CD14-positive monocyte (primary cell): Measurements from ENCODE around the gene ARHGAP45. TPM values are rescaled to one million over a fixed set of nuclear protein-coding genes. Genes with fewer than 3 reads are reported as not detected.

Experiments used
- DNase-seq, 3 donors: peaks; one replicate each; pipeline ENCODE4 v3.0.0-alpha.2; 2011 to 2022
- H2AFZ ChIP-seq: 2 replicates; pipeline ENCODE4 v1.6.0; 2012; ENCODE audit warnings: mild to moderate bottlenecking, low read depth, low read length, inconsistent platforms; ENCODE audit not compliant: insufficient read depth, poor library complexity, severe bottlenecking
- H3K27ac ChIP-seq, 2 donors: 1 replicate in 1 of 2; 2 replicates in 1 of 2; pipeline ENCODE4 v1.5.1; 2012 to 2013; ENCODE audit warnings: low read length in 2 of 2, control low read depth in 1 of 2, inconsistent platforms in 1 of 2, low read depth in 1 of 2, mild to moderate bottlenecking in 1 of 2
- H3K27me3 ChIP-seq, 2 donors: one replicate each; pipeline versions ENCODE4 v1.6.0 to v1.6.1; 2011 to 2013; ENCODE audit warnings: low read length in 2 of 2; ENCODE audit not compliant: control insufficient read depth in 2 of 2, insufficient read depth in 2 of 2
- H3K36me3 ChIP-seq, 2 donors: replicated peaks in 1 of 2; 1 replicate in 1 of 2; 2 replicates in 1 of 2; pipeline versions ENCODE4 v1.5.1 to v1.6.1; 2012 to 2013; ENCODE audit warnings: low read length in 2 of 2, control low read depth in 1 of 2, inconsistent platforms in 1 of 2, mild to moderate bottlenecking in 1 of 2; ENCODE audit not compliant: insufficient read depth in 2 of 2, control insufficient read depth in 1 of 2
- H3K4me1 ChIP-seq, 2 donors: 1 replicate in 1 of 2; 2 replicates in 1 of 2; pipeline versions ENCODE4 v1.5.1 to v1.6.1; 2012 to 2013; ENCODE audit warnings: low read length in 2 of 2, control low read depth in 1 of 2, inconsistent platforms in 1 of 2, mild to moderate bottlenecking in 1 of 2, moderate library complexity in 1 of 2; ENCODE audit not compliant: insufficient read depth in 2 of 2, control insufficient read depth in 1 of 2
- H3K4me2 ChIP-seq: replicated peaks from 2 replicates; pipeline ENCODE3; 2012; ENCODE audit warnings: low read length, moderate library complexity, mild to moderate bottlenecking; ENCODE audit not compliant: poor library complexity, severe bottlenecking; ENCODE audit errors: extremely low read depth
- H3K4me3 ChIP-seq, 3 experiments: fragments of 200-600 bp in 1 of 3; sonication (generic) in 1 of 3; replicated peaks in 1 of 3; 1 replicate in 2 of 3; 2 replicates in 1 of 3; pipeline ENCODE4 v1.5.1; 2011 to 2013; ENCODE audit warnings: low read length in 3 of 3, mild to moderate bottlenecking in 3 of 3, control low read depth in 2 of 3, low read depth in 2 of 3, inconsistent platforms in 1 of 3, moderate library complexity in 1 of 3
- H3K79me2 ChIP-seq: 2 replicates; pipeline ENCODE4 v1.6.0; 2012; ENCODE audit warnings: mild to moderate bottlenecking, control low read depth, inconsistent platforms, low read length, moderate library complexity; ENCODE audit not compliant: insufficient read depth
- H3K9ac ChIP-seq: 2 replicates; pipeline ENCODE4 v1.6.0; 2017; ENCODE audit warnings: low read length, mild to moderate bottlenecking; ENCODE audit not compliant: insufficient read depth, poor library complexity, severe bottlenecking
- H3K9me3 ChIP-seq, 2 donors: replicated peaks in 1 of 2; 1 replicate in 1 of 2; 2 replicates in 1 of 2; pipeline versions ENCODE4 v1.5.1 to v1.6.1; 2012 to 2013; ENCODE audit warnings: low read length in 2 of 2, control low read depth in 1 of 2; ENCODE audit not compliant: control insufficient read depth in 1 of 2, insufficient read depth in 1 of 2
- H4K20me1 ChIP-seq: 2 replicates; pipeline ENCODE4 v1.6.0; 2012; ENCODE audit warnings: mild to moderate bottlenecking, low read length, control low read depth, moderate library complexity; ENCODE audit not compliant: insufficient read depth
- H3K27ac Mint-ChIP-seq, 7 donors: one replicate each; pipeline ENCODE4 v1.8.0; 2020; ENCODE audit warnings: mild to moderate bottlenecking in 7 of 7, mixed read lengths in 7 of 7, moderate library complexity in 6 of 7, inconsistent platforms in 2 of 7
- H3K27me3 Mint-ChIP-seq, 3 donors: one replicate each; pipeline ENCODE4 v1.8.0; 2021 to 2022; ENCODE audit warnings: low read depth in 3 of 3, mild to moderate bottlenecking in 3 of 3, mixed read lengths in 3 of 3, moderate library complexity in 3 of 3, inconsistent platforms in 1 of 3
- H3K36me3 Mint-ChIP-seq, 2 donors: one replicate each; pipeline ENCODE4 v1.8.0; 2020; ENCODE audit warnings: mixed read lengths in 2 of 2, inconsistent platforms in 1 of 2, mild to moderate bottlenecking in 1 of 2
- H3K4me1 Mint-ChIP-seq: one replicate; pipeline ENCODE4 v1.8.0; 2020; ENCODE audit warnings: mild to moderate bottlenecking, mixed read lengths
- H3K4me3 Mint-ChIP-seq, 2 donors: one replicate each; pipeline ENCODE4 v1.8.0; 2020; ENCODE audit warnings: mild to moderate bottlenecking in 2 of 2, mixed read lengths in 2 of 2, moderate library complexity in 1 of 2
- H3K9me3 Mint-ChIP-seq, 7 donors: one replicate each; pipeline ENCODE4 v1.8.0; 2020 to 2022; ENCODE audit warnings: mixed read lengths in 7 of 7, mild to moderate bottlenecking in 6 of 7, moderate library complexity in 6 of 7, inconsistent platforms in 2 of 7
- WGBS: methylation state at CpG from one replicate; pipeline ENCODE4 v1.1.5; 2013; ENCODE audit warnings: missing lambda C conversion rate; ENCODE audit not compliant: insufficient coverage; 5-methylcytosine and 5-hydroxymethylcytosine counted together
- intact Hi-C, 2 donors: fragments of 100-400 bp; cut with micrococcal nuclease; formaldehyde crosslinking; loops; one replicate each; pipeline versions ENCODE4 v1.15.0 to v1.15.1; 2023
- polyA plus RNA-seq, 3 donors: library from polyadenylated mRNA; depleted of rRNA in 1 of 3; unstranded in 2 of 3; stranded (reverse) in 1 of 3; fragments of 300-500 nt in 2 of 3; fragments of >200 nt in 1 of 3; fragmentation: Illumina TruSeq in 2 of 3; gene quantifications; 1 replicate in 2 of 3; 2 replicates in 1 of 3; pipeline ENCODE4 v1.2.3, GENCODE V29; 2012 to 2021
- TF ChIP-seq, protein P1 (sequence below): fragments of 200-600 bp; IDR thresholded peaks from one replicate; pipeline ENCODE4 v1.8.0; 2022; ENCODE audit warnings: antibody characterized with exemption, mild to moderate bottlenecking

The ARHGAP45 gene
- polyA plus RNA-seq, 3 donors: 108 to 308 (median 137) TPM

DNA sequence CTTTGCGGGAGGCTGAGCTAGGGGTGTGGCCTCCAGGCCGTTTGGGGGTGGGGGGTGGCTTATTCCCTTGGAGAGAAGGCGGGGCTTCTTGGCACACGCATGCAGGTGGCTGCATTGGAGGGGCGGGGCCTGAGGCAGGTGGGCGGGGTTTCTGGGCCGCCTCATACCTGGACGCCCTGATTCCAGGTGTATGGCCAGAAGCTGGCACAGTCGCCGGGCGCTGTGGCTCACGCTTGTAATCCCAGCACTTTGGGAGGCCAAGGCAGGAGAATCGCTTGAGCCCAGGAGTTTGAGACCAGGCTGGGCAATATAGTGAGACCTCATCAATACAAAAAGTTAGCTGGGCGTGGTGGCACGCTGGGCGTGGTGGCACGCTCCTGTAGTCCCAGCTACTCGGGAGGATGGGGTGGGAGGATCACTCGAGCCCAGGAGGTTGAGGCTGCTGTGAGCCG is 19.2 kb upstream of the ARHGAP45 start:
- Histone ChIP-seq H3K4me3 (no peak overlapping the region), H3K27ac (no peak overlapping the region), H3K27me3 (no peaks in the 10 kb centered on the region), H3K4me2 (no peak overlapping the region), H3K79me2 (peaks cover 4% of the 10 kb centered on the region), H3K9ac (no peak overlapping the region), H3K9me3 (no peaks in the 10 kb centered on the region), H4K20me1 (peaks cover 26% of the 10 kb centered on the region), H3K36me3 (peaks cover 30 to 58% of the 10 kb centered on the region in 2 donors), H2AFZ (no peak overlapping the region), H3K4me1 (peaks cover 5 to 9% of the 10 kb centered on the region in 2 donors)
- intact Hi-C loops: no loop called here
- 92% methylated on average over 11 of the region's 20 CpGs for WGBS
- Mint-ChIP-seq H3K27me3 (peaks cover 0 to 1% (median 0%) of the 10 kb centered on the region in 3 donors), H3K4me3 (no peak overlapping the region), H3K4me1 (no peaks in the 10 kb centered on the region), H3K27ac (no peak overlapping the region), H3K9me3 (peaks cover 0 to 4% (median 0%) of the 10 kb centered on the region in 7 donors), H3K36me3 (peaks cover 30 to 44% of the 10 kb centered on the region in 2 donors)
- no peak for DNase-seq
- TF ChIP-seq, protein P1, sequence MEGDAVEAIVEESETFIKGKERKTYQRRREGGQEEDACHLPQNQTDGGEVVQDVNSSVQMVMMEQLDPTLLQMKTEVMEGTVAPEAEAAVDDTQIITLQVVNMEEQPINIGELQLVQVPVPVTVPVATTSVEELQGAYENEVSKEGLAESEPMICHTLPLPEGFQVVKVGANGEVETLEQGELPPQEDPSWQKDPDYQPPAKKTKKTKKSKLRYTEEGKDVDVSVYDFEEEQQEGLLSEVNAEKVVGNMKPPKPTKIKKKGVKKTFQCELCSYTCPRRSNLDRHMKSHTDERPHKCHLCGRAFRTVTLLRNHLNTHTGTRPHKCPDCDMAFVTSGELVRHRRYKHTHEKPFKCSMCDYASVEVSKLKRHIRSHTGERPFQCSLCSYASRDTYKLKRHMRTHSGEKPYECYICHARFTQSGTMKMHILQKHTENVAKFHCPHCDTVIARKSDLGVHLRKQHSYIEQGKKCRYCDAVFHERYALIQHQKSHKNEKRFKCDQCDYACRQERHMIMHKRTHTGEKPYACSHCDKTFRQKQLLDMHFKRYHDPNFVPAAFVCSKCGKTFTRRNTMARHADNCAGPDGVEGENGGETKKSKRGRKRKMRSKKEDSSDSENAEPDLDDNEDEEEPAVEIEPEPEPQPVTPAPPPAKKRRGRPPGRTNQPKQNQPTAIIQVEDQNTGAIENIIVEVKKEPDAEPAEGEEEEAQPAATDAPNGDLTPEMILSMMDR: no peak

DNA sequence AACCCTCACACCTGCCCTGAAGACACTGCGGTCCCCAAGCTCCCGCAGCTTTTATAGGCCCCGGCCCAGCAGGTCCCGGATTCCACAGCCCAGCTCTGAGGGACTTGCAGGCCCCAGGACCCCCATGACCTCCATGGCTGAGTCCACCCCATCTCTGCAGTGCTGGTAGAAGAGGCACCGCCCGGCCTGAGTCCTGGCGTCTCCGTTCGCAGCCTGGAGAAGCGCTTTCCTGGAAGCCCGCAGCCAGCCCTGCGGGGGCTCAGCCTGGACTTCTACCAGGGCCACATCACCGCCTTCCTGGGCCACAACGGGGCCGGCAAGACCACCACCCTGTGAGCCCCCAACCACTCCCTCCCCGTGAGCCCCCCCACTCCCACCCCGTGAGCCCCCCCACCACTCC is 17.9 kb upstream of the ARHGAP45 start:
- no peak for DNase-seq
- WGBS: 100% methylated on average over 12 of the region's 17 CpGs
- intact Hi-C loops: no loop called here
- no peak overlapping the region for H3K9ac ChIP-seq
- Mint-ChIP-seq H3K36me3 (peaks cover 37 to 43% of the 10 kb centered on the region in 2 donors), H3K27me3 (peaks cover 0 to 1% (median 0%) of the 10 kb centered on the region in 3 donors), H3K4me3 (no peak overlapping the region), H3K9me3 (peaks cover 0 to 4% (median 2%) of the 10 kb centered on the region in 7 donors), H3K4me1 (no peaks in the 10 kb centered on the region), H3K27ac (no peak overlapping the region)
- no peak overlapping the region for H3K27ac ChIP-seq
- H3K36me3 ChIP-seq: peaks cover 34 to 62% of the 10 kb centered on the region in 2 donors
- no peak overlapping the region for H3K4me2 ChIP-seq
- H3K27me3 ChIP-seq: no peaks in the 10 kb centered on the region
- H3K79me2 ChIP-seq: no peaks in the 10 kb centered on the region
- H3K4me3 ChIP-seq: no peak overlapping the region
- H2AFZ ChIP-seq: no peak overlapping the region
- H3K9me3 ChIP-seq: no peaks in the 10 kb centered on the region
- TF ChIP-seq, protein P1: no peak
- H3K4me1 ChIP-seq: peaks cover 5 to 9% of the 10 kb centered on the region in 2 donors
- peaks cover 19% of the 10 kb centered on the region for H4K20me1 ChIP-seq
